Epithelial cell of esophagus (primary cell): ENCODE results near the gene SORCS2.

ENCODE experiments used
- DNase-seq: peaks from one replicate; pipeline ENCODE4 v3.0.0; 2010; ENCODE audit warnings: low read depth
- H3K4me3 ChIP-seq: 2 replicates; pipeline ENCODE4 v1.5.1; 2011; ENCODE audit warnings: mild to moderate bottlenecking, low read length, control low read depth
- CTCF ChIP-seq: IDR thresholded peaks from 2 replicates; pipeline ENCODE4 v1.5.1; 2011; ENCODE audit warnings: low read depth, mild to moderate bottlenecking, low read length, control low read depth, inconsistent platforms; ENCODE audit not compliant: insufficient read depth; ENCODE audit errors: missing control alignments

SORCS2 gene

DNA sequence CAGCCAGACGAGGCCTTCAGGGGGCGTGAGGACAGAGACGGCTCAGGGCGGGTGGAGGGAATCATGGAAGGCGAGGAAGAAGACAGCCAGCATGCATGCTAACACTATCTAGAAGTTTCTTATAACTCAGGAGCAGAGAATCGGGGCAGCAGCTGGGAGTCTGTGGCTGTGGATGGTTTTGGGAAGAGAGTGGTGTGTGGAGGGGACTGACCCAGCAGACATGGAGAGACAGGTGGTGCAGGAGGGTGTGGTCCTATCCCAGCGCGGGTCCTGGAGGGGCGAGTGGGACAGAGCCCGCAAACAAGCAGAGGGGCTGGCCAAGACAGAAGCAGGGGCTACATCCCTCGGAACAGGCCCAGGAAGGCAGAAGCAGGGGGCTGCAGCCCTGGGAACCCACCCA is 555.2 kb downstream of the SORCS2 start:
- no peak for DNase-seq
- H3K4me3 ChIP-seq = no peak overlapping the region
- no peak for TF ChIP-seq CTCF

DNA sequence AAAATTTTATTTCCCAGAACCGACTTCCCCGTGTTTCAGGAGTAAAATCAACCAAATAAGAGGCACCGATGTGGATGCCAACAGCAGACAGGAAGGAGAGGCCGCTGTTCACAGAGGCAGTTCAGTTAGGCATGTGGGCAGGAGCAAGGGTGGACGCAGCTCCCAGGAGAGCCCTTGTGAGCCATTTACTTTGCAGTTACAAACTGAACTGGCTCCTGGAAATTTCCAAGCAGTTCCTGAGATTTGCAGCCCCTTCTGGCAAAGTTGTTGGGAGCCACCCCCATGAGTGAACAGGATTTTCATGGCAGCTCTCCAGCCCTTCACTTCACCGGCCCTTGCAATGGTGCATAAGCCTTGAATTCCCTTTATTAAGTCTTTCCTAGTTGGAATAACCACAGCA is 558.2 kb downstream of the SORCS2 start:
- TF ChIP-seq CTCF = no peak
- no peak overlapping the region for H3K4me3 ChIP-seq
- no peak for DNase-seq

DNA sequence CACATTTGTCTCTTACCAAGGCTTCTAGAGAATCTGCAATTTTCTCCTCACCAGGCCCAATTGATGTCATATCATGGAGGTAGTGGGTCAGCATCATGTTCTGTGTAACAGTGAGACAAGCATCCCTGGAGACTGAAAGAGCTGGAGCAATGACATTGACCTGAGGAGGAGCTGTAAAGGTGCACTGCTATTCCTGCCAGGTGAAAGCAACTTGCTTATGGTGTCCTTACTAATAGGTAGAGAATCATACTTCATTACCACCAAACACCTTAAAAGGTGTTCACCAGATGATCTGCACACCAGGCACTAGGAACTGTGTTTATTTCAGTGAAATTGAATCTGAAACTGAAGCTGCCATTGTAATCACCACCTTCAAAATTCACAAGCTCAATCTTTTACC is 558.6 kb downstream of the SORCS2 start:
- no peak overlapping the region for H3K4me3 ChIP-seq
- TF ChIP-seq CTCF = no peak
- no peak for DNase-seq

GRCh38 chr4:7752649-7753048 is 560.3 kb downstream of the SORCS2 start:
- DNase-seq = peak; percentile 13
- no peak for TF ChIP-seq CTCF
- no peak overlapping the region for H3K4me3 ChIP-seq

DNA sequence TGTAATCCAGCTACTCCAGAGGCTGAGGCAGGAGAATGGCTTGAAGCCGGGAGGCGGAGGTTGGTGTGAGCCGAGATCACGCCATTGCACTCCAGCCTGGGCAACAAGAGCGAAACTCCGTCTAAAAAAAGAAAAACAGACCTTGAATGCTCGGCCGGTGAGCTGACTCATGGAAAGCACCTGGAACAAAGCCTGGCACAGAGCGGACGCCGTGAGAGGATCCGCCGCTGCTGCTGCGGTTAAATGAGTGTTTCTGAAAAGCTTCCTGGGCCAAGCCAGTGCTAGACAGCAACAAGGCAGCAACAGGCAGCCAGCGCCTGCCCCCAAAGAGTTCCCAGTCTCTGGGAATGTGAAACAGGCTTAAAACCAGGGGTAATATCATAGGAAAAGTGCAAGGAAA is 560.9 kb downstream of the SORCS2 start:
- DNase-seq = peak; percentile 86
- no peak for TF ChIP-seq CTCF
- no peak overlapping the region for H3K4me3 ChIP-seq

DNA sequence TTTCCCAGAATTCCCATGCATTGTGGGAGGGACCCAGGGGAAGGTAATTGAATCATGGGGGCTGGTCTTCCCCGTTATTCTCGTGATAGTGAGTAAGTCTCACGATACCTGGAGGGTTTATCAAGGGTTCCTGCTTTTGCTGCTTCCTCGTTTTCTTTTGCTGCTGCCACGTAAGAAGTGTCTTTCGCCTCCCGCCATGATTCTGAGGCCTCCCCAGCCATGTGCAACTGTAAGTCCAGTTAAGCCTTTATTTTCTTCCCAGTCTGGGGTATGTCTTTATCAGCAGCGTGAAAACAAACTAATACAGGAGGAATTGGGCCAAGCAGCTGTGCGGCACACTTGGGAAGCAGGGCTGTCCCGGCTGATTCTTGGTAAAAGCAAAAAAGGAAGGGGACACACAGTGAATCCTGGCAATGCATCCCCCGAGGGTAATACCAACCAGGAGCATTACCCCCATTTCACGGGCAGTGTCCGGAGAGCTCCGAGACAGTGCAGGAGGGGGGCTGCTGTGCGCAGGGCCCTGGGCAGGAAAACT is 561.7 kb downstream of the SORCS2 start:
- TF ChIP-seq CTCF = no peak
- DNase-seq = no peak
- H3K4me3 ChIP-seq = no peak overlapping the region

- TF ChIP-seq CTCF = no peak
- no peak overlapping the region for H3K4me3 ChIP-seq
- no peak for DNase-seq
Observed at GRCh38 chr4:7754565-7755262, 562.4 kb downstream of the SORCS2 start.
